Measurements from ENCODE around the gene CACNA2D3.

CACNA2D3 gene

DNA sequence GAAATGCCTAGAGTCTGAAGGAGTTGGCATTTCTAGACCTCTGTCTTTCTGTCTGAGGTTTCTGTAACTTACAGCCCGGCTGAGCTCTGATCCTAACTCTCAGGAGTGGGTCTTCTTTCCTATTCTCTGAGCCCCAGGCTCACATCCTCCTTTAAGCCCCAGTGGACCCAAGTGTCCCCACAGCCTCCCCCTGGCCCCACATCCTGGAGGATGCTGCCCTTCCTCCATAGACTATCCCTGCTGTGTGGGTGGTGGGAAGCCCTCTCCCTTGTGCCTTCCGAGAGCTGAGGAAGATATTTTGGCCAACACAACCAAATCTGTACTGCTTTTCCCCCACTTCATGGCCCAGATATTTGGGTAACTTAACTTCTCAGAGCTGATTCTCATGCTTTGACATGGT, 654.2 kb downstream of the CACNA2D3 start:
- no peak for DNase-seq

DNA sequence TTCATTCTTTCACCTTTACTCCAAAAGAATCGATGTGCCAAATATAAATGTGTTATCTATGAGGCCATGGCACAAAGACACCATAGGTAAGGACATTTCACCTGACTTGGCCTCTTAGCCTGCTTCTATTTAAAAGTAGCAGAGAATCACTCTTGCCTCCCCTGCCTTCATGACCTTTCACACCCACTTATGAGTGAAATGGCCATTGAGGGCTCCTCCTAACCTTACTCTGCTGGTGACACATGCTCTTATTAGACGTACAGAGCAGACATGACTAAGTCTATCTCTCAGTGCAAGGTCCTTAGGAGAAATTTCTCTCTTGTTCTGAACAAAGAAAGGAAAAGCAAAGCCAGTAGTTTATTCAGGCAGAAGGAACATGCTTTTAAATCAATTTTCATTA, 654.8 kb downstream of the CACNA2D3 start:
- no peak for DNase-seq

DNA sequence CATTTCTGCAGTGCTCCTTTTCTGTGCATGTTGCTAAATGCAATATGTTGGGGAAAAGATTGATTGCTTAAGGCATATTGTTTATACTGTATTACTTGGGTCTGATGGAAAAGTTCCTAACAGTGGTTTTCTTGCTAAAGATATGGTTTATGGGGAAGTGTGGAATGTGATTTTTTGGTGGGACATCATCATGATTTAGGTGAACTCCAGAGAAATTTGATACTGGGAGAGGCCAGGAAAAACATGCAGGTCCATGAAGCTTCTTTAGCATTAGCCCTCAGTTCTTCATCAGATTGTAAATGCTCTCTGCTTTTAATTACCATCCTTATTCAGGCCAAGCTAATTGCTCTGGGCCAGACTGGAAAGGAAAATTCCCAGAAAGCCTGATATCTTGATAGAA, 658.0 kb downstream of the CACNA2D3 start:
- no peak for DNase-seq

DNA sequence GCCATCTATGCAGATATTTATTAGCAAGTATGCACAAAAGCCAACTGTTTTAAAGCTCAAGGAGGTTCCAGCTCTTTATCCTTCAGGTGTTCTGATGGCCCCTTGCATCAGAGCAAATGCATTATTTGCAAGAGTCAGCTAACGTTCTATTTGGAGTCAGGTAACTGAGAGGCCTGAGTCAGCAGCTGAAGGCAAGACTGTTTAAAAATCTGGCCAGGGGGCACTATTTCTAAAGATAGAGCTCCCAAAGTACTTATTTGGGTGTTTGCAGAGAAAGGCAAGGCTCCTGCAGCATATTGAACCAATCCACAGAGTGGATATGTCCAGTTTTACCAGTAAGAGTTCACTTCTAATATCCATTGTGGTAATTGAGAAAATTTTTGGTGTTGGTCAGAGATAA, 659.4 kb downstream of the CACNA2D3 start:
- DNase-seq: no peak

DNA sequence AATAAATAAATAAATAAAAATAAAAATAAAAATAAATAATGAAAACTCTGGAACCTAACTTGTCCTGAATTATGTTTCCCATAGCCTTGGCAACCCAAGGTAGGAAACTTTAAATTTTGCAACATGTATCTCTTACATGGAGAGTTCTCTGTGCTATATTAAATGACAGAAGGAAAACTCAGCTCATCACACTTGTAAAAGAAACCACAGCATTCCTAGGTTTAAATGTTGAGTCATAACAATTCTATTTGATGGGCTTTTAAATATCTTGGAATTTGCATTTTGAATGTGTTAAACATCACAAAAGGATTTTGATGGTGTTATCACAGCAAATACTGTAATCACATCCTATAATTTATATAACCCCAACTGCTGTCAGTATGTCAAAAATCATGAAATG, 661.3 kb downstream of the CACNA2D3 start:
- DNase-seq: no peak

DNA sequence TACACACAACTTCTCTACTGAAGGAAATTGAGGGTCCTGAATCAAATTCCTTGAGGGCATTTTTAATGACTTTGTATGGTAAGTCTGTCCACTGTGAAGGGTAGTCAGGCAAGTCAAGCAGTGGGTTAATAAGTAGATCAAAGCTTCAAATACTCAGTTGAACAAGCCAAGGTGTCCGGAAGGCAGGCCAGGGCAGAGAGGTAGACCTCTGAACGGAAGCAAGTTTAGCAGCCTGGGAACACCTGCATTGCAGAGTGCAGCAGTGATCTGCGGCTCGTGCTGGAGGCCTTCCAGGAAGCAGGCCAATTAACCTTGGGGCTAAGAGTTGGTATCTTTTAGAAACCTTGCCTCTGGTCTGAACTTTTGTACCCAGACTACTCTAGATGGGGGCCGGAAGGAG, 661.7 kb downstream of the CACNA2D3 start:
- DNase-seq: no peak

DNA sequence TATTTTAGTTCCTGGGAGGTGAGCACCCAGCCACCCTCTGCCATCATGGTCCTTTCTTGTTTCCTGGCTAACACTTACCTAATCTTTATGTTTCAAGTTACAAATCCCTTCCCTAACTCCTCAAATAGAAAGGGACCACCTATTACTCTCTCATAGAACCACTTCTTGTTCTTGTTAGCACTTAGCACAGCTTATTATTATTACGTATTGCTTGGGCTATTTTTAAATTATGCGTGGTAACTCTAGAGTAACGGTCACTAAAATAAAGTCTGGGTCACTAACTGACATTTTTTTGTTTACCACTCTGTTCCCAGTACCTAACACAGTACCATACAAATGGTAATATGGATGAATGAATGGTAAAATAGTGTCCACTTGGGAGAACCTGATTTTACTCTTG, 663.6 kb downstream of the CACNA2D3 start:
- DNase-seq: no peak

DNA sequence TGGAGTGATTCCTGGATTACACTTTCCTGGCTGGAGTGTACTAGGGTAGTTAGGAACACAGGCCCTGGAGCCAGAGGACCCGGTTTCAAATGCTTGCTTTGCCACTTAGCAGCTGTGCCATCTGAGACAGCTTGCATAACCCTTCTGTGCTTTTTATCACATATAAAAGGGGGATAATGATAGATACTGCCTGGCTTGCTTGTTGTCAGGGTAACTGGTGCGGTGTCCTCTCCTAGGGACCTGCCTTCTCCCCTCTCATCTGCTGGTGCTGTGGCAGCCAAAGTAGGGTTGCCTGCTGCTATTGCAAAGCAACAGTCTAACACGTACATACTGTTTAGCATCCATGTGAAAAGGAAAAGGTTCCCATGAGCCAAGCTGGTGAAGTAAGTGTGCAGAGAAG, 667.7 kb downstream of the CACNA2D3 start:
- no peak for DNase-seq

DNA sequence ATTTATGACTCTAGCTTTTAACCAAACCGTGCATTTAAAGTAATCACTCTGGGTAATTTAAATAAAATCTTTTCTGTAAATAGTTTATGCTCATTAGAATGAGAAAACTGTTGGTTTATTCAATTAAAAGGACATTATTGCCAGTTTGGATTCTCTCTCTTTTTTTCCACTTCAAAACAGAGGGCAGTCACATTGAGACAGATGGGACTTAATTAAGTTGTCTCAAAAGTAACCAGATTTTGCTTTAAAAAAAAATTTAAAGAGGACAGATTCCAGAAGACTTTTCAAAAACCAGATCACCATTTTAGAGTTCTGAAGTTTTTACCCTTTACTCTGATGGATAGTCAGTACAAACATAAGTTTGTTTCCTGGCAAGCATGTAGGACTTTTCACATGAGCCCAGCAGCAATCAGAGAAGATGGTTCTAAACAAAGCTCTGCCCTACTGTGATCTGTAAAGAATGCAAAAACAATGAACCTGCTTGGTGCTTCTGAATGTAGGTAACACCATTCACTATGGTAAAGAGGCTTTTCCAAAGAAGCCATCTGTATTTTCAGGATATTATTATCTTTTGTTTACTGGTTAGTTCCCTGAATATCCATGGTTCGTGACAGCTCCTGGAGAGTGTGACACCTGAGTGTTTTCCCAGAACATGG, 669.3 kb downstream of the CACNA2D3 start:
- DNase-seq: no peak

DNA sequence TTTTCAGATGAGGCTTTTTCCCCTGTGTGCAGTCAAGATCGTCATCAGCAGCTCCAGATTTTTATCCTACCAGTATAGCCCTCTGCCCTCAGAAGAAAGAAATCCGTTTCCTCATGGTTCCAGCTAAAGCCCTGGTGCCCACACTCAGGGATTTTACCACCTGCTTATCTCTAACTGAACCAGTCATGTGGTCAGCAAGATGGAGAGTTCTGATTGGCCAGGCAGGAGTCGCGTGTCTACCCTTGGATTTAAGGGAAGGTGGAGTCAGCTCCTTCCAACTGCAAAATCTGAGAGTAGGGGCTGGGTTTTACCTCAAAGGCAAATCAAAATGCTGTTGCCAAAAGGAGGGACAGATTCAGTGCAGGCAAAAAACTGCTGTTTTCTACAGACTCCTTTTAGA, 670.2 kb downstream of the CACNA2D3 start:
- no peak for DNase-seq

DNA sequence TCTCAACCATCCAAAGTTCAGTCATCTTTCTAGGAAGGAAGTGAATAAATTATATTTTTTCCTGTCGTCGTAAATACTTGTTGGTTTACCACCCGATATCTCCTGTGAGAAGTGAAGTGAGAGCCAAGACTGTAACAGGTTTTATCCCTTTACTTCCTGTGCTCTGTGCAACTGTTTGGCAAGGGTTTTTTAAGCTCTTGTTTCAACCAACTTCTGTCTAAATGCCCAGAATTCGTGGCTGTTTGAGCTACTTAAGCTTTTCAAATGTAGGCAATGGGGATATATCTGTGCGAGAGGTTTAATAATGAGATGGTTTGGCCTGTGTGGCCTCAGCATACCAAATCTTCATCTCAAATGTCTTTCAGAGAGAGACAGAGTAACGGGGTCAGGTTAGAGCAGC, 670.8 kb downstream of the CACNA2D3 start:
- DNase-seq: no peak

DNA sequence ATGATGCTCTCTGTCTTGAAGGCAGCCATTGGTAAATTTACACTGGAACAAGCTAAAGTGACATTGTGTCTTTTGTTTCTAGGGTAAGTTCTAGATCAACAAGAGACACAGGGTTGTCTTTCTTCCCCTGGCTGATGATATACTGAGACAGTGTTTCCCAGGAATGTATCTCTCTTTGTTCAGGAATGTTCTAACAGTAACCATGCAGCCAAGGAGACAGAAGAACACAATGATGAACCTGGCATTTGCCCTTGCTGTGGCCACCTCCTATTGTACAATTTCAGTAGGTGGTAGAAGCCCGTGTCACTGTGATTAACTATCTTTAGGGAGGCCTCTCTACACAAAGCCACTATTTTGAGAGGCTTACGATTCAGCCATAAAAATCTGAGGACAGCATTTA, 674.8 kb downstream of the CACNA2D3 start:
- DNase-seq: no peak

DNA sequence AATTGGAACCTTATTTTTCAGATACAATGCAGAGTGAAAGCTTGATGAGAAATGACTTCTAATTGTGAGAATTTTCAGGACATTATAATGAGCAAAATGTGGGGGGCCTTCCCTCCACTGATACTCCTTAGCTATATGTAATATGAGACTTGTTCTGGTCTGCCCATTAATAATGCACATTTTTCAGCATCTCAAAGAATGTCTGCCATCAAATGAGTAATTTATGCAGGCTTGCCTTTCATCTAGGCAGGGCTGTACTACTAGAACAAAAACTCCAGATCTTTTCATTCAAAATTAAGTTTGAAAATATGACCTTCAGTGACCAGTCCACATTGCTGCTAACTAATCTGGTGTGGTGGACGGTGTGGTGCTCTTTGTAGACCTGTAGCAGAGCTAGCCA, 678.1 kb downstream of the CACNA2D3 start:
- no peak for DNase-seq

DNA sequence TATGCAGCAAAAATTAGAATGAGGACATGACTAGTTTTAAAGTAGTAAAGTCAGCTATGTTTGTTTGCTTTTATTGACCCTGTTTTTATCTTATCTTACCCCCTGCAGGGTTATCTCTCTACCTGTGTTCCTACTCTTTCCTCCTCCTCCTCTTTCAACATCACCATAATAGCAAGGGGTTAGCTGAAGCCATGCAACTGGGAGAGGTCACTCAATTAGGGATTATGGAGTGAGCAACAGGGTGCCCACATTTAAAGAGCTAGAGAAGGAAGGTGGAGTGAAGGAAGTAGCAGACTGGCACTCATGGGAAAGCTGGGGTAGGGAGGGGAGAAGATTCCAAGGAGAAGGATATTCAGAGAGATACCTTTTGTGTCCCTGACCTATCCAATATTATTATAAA, 679.6 kb downstream of the CACNA2D3 start:
- DNase-seq: no peak

DNA sequence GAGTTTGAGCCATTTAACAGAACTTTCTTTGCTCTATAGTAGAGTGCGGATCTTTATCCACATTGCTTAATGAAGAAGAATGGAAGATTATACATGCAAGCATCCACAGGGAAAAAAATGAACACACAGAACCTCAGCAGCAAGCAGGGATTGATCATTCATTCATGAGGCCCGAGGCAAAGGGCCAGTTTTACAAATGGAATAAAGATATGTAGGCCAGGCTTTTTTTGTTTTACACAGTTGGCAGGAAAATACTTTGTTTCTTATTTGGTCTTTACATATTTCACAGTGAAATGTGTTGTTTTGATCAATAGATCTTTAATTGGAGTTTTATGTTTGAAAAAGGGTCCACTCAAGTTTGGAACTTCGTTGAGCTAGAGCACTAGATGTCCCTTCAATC, 688.0 kb downstream of the CACNA2D3 start:
- no peak for DNase-seq

DNA sequence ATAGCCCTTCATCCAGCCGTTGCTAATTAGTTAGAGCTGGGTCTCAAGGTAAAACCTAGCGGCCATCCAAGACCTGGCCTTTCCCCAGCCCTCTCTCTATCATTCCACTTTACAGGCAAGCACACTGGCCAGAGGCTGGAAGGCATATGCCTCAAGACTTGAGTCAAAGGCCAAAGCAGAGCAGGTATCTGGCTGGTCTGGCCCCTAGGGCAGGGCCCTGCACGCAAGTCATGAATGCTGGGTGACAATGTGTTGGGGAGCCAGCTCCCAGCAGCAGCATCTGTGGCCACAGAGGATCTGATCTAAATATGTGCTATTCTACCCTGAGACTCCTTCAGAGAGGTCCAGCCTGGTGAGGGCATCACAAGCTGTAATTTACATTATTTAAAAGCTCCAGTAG, 691.9 kb downstream of the CACNA2D3 start:
- no peak for DNase-seq

DNA sequence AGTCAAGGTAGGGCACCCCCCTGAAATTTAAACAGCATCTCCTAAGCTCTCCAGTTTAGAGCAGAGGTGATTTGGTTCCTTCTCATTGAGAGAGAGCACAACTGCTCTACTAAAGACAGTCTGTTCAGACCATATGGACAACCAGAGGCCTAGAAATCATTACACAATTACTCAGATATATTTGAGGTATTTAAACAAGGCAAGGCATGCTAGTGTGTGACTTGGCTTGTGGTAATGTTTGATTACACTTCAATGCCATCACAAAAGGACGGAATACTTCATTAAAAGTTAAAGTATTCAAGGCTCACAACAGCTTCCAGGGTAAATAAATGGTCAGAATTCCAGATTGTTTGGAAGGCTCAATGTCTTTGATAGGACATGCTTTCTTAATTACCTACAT, 695.3 kb downstream of the CACNA2D3 start:
- no peak for DNase-seq

DNA sequence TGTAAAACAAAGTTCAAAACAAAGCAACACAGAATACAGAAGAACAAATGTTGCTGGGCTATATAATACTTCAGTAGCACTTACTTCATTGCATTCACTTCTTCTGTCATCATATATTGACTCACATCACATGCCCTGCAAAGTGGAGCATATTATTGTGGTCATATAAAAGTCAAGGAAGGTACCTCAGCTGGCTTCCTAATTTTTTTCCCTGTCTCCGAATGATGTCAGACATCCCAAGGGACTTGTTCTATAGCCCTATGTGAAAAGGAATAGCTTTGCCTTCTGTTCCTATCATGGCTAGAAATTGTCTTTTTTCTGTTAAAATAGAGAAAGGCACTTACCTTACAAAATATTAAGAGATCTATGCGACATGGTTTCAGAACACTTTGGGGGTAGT, 696.1 kb downstream of the CACNA2D3 start:
- no peak for DNase-seq

DNA sequence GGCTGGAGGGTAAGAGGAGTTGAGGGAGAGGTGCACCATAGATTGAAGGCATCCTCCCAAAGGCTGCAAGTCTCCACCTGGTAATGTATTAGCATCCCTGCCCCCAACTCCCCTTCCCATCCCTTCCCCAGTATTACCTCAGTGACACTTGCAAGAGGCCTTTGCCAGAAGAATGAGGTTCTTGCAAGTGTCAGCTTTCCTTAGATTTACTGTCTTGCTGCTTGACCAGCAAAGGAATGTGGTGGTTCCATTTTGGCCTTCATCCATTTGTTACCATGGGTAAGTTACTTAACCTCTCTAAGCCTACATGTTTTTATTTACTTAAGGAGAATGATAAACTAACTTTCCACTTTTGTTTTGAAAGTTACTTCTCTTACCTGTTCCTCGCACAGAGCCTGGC, 696.6 kb downstream of the CACNA2D3 start:
- no peak for DNase-seq

DNA sequence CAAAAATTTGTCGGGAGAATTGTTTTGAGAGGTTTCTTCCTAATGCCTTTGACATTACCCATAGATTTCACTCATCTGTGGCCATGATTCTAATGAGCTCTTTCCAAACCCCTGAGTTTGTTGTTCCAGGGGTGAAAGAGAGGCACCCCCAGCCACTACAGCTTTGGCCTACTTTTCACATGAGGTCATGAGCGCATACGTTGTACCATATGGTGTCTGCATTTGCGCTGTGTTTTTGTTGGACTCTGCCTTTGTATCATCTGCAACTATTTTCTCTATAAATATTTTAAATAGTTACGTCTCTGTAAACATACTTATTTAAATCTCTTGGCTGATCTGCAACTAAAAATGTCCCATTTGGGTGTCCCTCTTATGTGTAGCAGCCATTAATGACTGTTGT, 697.6 kb downstream of the CACNA2D3 start:
- no peak for DNase-seq

DNA sequence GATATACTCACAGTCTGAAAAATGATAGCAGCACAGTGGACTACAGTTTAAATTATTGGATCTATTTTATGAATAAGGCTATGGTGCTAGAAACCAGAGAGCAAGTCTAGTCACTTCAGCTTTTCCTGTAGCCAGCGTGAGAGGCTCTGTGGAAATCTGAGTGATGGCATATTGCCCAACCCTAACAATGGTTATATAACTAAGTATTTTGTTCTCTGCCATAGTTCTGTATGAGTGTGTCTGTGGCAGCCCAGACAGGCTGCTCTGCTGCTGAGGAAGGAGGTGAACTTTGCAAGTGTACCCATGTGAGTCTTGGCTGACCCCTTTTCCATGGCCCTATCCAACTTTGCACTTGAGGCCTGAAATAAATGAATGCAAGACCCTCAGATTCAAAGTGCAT, 699.9 kb downstream of the CACNA2D3 start:
- DNase-seq: no peak

DNA sequence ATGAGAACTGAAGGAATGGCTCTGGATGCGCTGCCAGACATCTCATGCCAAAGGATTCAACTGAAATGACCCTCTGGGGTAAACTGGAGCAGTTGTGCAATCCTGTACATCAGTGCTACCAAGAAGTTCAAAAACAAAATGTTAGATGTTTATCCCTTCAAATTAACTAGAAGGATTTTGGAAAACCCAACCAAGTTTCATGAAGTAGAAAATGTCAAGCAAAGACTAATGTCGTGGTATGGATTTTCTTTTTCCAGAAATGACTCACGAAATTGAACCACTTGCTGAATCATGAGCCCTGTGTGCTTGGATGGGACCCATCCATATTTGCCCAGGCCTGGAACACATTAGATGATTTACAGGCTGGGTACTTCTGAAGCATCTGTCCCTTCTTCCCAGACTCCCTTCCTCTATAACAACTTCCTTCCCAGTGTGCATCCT, 703.9 kb downstream of the CACNA2D3 start:
- no peak for DNase-seq

DNA sequence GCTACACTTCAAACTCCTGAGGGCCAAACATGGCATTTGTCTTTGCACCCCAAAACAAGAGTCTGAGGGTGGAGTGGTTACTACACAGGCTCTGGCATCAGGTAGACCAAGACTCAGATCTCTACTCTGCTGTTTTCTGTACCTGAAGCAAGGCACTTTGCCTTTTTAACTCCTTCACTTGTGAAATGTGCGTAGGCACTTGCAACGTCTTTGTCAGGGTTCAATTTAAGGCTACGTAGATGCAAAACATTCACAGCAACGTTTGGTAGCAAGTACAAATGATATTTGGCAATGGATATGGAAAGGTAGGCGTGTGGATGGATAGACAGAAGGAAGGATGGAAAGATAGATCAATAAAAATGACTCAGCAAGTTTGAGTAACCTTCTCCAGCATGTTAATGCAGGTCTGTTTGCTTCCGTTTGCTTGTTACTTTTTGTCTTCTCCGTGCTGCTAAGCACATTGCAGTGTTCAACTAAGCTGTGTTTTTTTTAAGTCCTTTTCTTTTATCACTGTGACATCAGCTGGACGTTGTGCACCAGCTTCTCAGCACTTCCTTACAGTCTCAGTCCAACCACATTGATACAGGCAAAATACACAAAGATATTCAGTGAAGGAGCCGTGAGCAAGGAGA, 704.8 kb downstream of the CACNA2D3 start:
- DNase-seq: no peak

DNA sequence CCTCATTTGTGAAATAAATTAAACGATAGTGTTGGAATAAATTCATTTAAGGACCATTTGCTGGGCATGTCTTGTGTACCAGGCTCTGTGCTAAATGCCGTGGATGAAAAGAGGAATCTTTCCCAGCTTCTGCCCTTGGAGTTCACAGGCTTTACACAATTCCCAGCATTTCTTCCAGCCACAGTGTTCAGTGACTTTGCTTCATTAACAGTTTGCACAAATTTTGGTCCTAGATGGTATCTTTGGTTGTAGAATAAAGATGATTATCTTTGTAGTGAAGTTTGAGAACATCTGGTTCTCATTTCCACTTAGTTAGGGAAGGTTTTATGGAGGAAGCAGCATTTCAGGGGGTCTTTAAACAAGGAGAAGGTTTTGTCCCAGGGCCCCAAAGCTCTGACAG, 705.4 kb downstream of the CACNA2D3 start:
- no peak for DNase-seq

DNA sequence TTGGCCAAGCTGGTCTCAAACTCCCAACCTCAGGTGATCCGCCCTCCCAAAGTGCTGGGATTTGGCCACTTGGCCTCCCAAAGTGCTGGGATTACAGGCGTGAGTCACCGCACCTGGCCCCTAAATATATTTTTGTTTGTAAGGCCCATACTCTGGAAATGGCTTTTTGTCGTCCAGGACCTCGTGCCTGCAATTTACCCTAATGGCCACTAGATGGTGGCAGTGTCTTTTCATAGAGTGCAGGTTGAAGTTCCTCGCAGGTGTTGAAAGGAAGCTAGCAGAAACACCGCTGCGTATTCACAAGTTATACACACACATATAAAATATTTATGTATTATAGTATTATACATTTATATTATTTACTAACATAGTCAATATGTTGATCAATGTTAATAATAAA, 708.3 kb downstream of the CACNA2D3 start:
- no peak for DNase-seq

Measured in activated CD4-positive, alpha-beta T cell treated with anti-CD3 and anti-CD28 coated beads, Interleukin-2, amount 50 U/mL, for 1 hour (primary cell).